ENCODE measurements around the gene NR6A1.

DNA sequence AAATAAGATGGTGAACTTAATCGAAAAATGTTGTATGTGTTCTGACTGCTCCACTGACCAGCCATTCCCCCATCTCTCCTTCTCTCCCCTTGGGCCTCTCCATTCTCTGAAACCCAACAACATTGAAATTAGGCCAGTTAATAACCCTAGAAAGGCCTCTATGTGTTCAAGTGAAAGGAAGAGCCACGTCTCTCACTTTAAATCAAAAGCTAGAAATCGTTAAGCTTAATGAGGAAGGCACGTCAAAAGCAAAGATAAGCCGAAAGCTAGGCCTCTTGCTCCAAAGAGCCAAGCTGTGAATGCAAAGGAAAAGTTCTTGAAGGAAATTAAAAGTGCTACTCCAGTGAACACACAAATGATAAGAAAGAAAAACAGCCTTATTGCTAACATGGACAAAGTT lies 186.5 kb downstream of the NR6A1 start:
- TF ChIP-seq, protein P1, sequence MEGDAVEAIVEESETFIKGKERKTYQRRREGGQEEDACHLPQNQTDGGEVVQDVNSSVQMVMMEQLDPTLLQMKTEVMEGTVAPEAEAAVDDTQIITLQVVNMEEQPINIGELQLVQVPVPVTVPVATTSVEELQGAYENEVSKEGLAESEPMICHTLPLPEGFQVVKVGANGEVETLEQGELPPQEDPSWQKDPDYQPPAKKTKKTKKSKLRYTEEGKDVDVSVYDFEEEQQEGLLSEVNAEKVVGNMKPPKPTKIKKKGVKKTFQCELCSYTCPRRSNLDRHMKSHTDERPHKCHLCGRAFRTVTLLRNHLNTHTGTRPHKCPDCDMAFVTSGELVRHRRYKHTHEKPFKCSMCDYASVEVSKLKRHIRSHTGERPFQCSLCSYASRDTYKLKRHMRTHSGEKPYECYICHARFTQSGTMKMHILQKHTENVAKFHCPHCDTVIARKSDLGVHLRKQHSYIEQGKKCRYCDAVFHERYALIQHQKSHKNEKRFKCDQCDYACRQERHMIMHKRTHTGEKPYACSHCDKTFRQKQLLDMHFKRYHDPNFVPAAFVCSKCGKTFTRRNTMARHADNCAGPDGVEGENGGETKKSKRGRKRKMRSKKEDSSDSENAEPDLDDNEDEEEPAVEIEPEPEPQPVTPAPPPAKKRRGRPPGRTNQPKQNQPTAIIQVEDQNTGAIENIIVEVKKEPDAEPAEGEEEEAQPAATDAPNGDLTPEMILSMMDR (IDR thresholded peaks at IDR 0.05), result no peak
- TF ChIP-seq EP300 (IDR thresholded peaks at IDR 0.05), result no peak
- no peak for TF ChIP-seq POLR2AphosphoS5 (IDR thresholded peaks at IDR 0.05)

Measured in esophagus muscularis mucosa (tissue), 4 donors.